ENCODE data around the gene TGFBR2.

The TGFBR2 gene

DNA sequence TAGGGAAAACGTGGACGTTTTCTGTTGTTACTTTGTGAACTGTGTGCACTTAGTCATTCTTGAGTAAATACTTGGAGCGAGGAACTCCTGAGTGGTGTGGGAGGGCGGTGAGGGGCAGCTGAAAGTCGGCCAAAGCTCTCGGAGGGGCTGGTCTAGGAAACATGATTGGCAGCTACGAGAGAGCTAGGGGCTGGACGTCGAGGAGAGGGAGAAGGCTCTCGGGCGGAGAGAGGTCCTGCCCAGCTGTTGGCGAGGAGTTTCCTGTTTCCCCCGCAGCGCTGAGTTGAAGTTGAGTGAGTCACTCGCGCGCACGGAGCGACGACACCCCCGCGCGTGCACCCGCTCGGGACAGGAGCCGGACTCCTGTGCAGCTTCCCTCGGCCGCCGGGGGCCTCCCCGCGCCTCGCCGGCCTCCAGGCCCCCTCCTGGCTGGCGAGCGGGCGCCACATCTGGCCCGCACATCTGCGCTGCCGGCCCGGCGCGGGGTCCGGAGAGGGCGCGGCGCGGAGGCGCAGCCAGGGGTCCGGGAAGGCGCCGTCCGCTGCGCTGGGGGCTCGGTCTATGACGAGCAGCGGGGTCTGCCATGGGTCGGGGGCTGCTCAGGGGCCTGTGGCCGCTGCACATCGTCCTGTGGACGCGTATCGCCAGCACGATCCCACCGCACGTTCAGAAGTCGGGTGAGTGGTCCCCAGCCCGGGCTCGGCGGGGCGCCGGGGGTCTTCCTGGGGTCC, at the start of gene TGFBR2:
Gene TGFBR2 (plus strand): TSS at position 301 of the 731 bp plus-strand sequence. CDS start 283 bp downstream, at position 584.
- peak within 1 kb of the TSS; percentile 86 to 91 for H3K4me3 ChIP-seq (replicated peaks in 1 of 2; ENCODE audit: low read depth in 2 of 2, low read length in 2 of 2)
- peak; percentile 99 to 100 for DNase-seq (ENCODE audit: low read depth in 2 of 2)
- no peak for TF ChIP-seq CTCF (IDR thresholded peaks at IDR 0.05; ENCODE audit: low read depth, low read length)

DNA sequence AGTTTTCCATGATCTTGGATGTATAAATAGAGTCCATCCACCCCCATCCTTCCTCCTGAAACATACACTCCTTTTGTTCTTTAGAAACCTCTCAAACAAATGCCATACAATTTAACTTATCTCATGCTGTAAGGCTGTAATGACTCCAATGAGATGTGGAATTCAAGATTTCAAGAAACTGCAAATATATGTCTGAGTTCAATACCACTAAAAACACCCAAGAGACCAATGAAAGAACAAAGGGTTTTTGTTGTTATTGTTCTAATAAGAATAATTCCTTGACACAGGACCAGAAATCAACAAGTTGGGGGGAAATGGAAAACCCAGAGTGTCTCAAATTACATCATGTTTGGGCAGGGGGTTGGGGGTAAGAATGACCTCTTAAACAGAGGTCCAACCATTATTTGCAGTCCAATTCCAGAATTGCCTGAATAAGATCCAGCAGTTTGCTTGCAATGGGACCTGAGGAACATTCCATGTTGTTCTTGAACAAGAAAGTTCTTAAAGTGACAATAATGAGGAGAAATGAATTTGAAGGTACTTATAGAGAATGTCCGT, 48.6 kb upstream of the TGFBR2 start:
- no peak overlapping the region for H3K4me3 ChIP-seq (replicated peaks in 1 of 2; ENCODE audit: low read depth in 2 of 2, low read length in 2 of 2)
- no peak for TF ChIP-seq CTCF (IDR thresholded peaks at IDR 0.05; ENCODE audit: low read depth, low read length)
- no peak for DNase-seq (ENCODE audit: low read depth in 2 of 2)

DNA sequence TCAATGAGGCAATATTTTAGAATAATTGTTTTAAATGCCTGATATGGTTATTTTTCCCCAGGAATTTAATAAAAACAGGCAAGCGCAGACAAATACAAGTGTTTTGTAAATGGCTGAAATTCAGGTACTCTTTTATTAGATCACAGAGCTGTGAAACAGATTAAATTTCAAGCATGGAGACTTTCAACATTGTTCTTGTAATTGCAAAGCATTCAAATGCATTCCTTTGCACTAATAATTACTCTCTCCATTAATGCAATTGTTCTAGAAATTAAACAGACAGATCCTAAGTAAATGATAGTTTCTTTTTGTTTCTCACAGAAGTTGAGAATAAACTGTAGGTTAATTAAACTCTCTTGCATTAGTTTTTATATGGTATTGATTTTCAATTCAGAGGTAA, 42.4 kb upstream of the TGFBR2 start:
- DNase-seq (ENCODE audit: low read depth in 2 of 2), result no peak
- TF ChIP-seq CTCF (IDR thresholded peaks at IDR 0.05; ENCODE audit: low read depth, low read length), result no peak
- no peak overlapping the region for H3K4me3 ChIP-seq (replicated peaks in 1 of 2; ENCODE audit: low read depth in 2 of 2, low read length in 2 of 2)

- DNase-seq (ENCODE audit: low read depth in 2 of 2), result no peak
- no peak for TF ChIP-seq CTCF (IDR thresholded peaks at IDR 0.05; ENCODE audit: low read depth, low read length)
- no peak overlapping the region for H3K4me3 ChIP-seq (replicated peaks in 1 of 2; ENCODE audit: low read depth in 2 of 2, low read length in 2 of 2)
Observed at GRCh38 chr3:30567139-30567753, 39.2 kb upstream of the TGFBR2 start.

GRCh38 chr3:30576946-30577345, 29.5 kb upstream of the TGFBR2 start:
- peak in 1 of 2 donors; percentile 32 for DNase-seq (ENCODE audit: low read depth in 2 of 2)
- no peak for TF ChIP-seq CTCF (IDR thresholded peaks at IDR 0.05; ENCODE audit: low read depth, low read length)
- no peak overlapping the region for H3K4me3 ChIP-seq (replicated peaks in 1 of 2; ENCODE audit: low read depth in 2 of 2, low read length in 2 of 2)

- DNase-seq (ENCODE audit: low read depth in 2 of 2), result no peak
- no peak overlapping the region for H3K4me3 ChIP-seq (replicated peaks in 1 of 2; ENCODE audit: low read depth in 2 of 2, low read length in 2 of 2)
- no peak for TF ChIP-seq CTCF (IDR thresholded peaks at IDR 0.05; ENCODE audit: low read depth, low read length)
Observed at GRCh38 chr3:30577788-30578187, 28.6 kb upstream of the TGFBR2 start.

All from cardiac fibroblast (primary cell).